Stimulated activated CD4-positive, alpha-beta T cell treated with anti-CD3 and anti-CD28 coated beads, Interleukin-12 subunit alpha, Interleukin-12 subunit beta, amount 100 ng/mL, for 48 hours (primary cell): ENCODE results near the gene EXOC3.

Experiments
- DNase-seq, 3 donors: peaks; one replicate each; pipeline ENCODE4 v3.0.0-alpha.2; 2020; ENCODE audit warnings: low read depth in 2 of 3, low spot score in 1 of 3

The EXOC3 gene

GRCh38 chr5:437281-437771 lies 5.7 kb upstream of the EXOC3 start:
- no peak for DNase-seq

- DNase-seq, result no peak
Measured at GRCh38 chr5:438481-438981, 4.4 kb upstream of the EXOC3 start.

- no peak for DNase-seq
Measured at GRCh38 chr5:439181-439580, 3.8 kb upstream of the EXOC3 start.

- DNase-seq, result no peak
Measured at GRCh38 chr5:439636-440035, 3.3 kb upstream of the EXOC3 start.

GRCh38 chr5:440401-441201 lies 2.4 kb upstream of the EXOC3 start:
- no peak for DNase-seq

- DNase-seq, result no peak
Measured at GRCh38 chr5:441996-442334, 1.0 kb upstream of the EXOC3 start.

GRCh38 chr5:443239-444151 lies 519 bp downstream of the EXOC3 start:
- DNase-seq, result peak in 1 of 3 donors; percentile 26

- no peak for DNase-seq
Measured at GRCh38 chr5:444226-444625, 1.2 kb downstream of the EXOC3 start.

GRCh38 chr5:445591-445990 lies 2.6 kb downstream of the EXOC3 start:
- no peak for DNase-seq

- DNase-seq, result no peak
Measured at GRCh38 chr5:446066-446882, 3.3 kb downstream of the EXOC3 start.

- DNase-seq, result no peak
Measured at GRCh38 chr5:446883-447263, 3.9 kb downstream of the EXOC3 start.

- DNase-seq, result no peak
Measured at GRCh38 chr5:447501-447900, 4.5 kb downstream of the EXOC3 start.

GRCh38 chr5:448061-448765 lies 5.2 kb downstream of the EXOC3 start:
- DNase-seq, result no peak

- DNase-seq, result no peak
Measured at GRCh38 chr5:448766-449090, 5.8 kb downstream of the EXOC3 start.

- DNase-seq, result no peak
Measured at GRCh38 chr5:449151-449550, 6.2 kb downstream of the EXOC3 start.

- DNase-seq, result no peak
Measured at GRCh38 chr5:451587-452458, 8.8 kb downstream of the EXOC3 start.

GRCh38 chr5:452978-453710 lies 10.2 kb downstream of the EXOC3 start:
- no peak for DNase-seq

GRCh38 chr5:453725-454481 lies 10.9 kb downstream of the EXOC3 start:
- no peak for DNase-seq
